Osteoblast (primary cell): ENCODE measurements around the gene OPCML. TPM values are rescaled to one million over a fixed set of nuclear protein-coding genes. Genes with fewer than 3 reads are reported as not detected.

ENCODE experiments used
- DNase-seq: peaks from one replicate; pipeline ENCODE4 v3.0.0; 2011; ENCODE audit warnings: low spot score, mixed read lengths; ENCODE audit not compliant: insufficient read length; ENCODE audit errors: missing footprints
- H2AFZ ChIP-seq: 2 replicates; pipeline ENCODE4 v1.6.0; 2011; ENCODE audit warnings: mild to moderate bottlenecking, low read length
- H3K27ac ChIP-seq: 2 replicates; pipeline ENCODE4 v1.5.1; 2011; ENCODE audit warnings: mild to moderate bottlenecking, low read depth, low read length, moderate library complexity
- H3K27me3 ChIP-seq: 2 replicates; pipeline ENCODE4 v1.6.0; 2012; ENCODE audit warnings: mild to moderate bottlenecking, control low read depth, inconsistent platforms, low read length, moderate library complexity; ENCODE audit not compliant: insufficient read depth
- H3K36me3 ChIP-seq: 2 replicates; pipeline ENCODE4 v1.5.1; 2011; ENCODE audit warnings: mild to moderate bottlenecking, low read length, control low read depth, moderate library complexity; ENCODE audit not compliant: insufficient read depth
- H3K4me1 ChIP-seq: 2 replicates; pipeline ENCODE4 v1.5.1; 2011; ENCODE audit warnings: mild to moderate bottlenecking, low read length, control low read depth, moderate library complexity; ENCODE audit not compliant: insufficient read depth
- H3K4me2 ChIP-seq: 2 replicates; pipeline ENCODE4 v1.6.0; 2011; ENCODE audit warnings: mild to moderate bottlenecking, low read length; ENCODE audit not compliant: insufficient read depth
- H3K4me3 ChIP-seq: fragments of 200-600 bp; sonication (generic); 3 replicates; pipeline ENCODE4 v1.5.1; 2012; ENCODE audit warnings: mild to moderate bottlenecking, low read length, inconsistent platforms; ENCODE audit not compliant: insufficient read depth
- H3K79me2 ChIP-seq: 2 replicates; pipeline ENCODE4 v1.6.0; 2012; ENCODE audit warnings: mild to moderate bottlenecking, low read length, control low read depth, inconsistent platforms; ENCODE audit not compliant: insufficient read depth
- H3K9me3 ChIP-seq: 2 replicates; pipeline ENCODE4 v1.5.1; 2011; ENCODE audit warnings: low read depth, low read length, control low read depth
- H4K20me1 ChIP-seq: 2 replicates; pipeline ENCODE4 v1.6.0; 2012; ENCODE audit warnings: mild to moderate bottlenecking, low read length, control low read depth; ENCODE audit not compliant: insufficient read depth
- CTCF ChIP-seq: IDR thresholded peaks from 2 replicates; pipeline ENCODE4 v1.5.1; 2011; ENCODE audit warnings: mild to moderate bottlenecking, low read depth, low read length, moderate library complexity; ENCODE audit errors: extremely low read depth
- total RNA-seq: library from RNA; depleted of rRNA; stranded (reverse); fragments of >200 nt; gene quantifications from 2 replicates; pipeline ENCODE4 v1.2.3, GENCODE V29; 2012

OPCML gene
- total RNA-seq, 1 donor, result 0.36 TPM

- H3K4me2 ChIP-seq, result no peak overlapping the region
- H3K4me1 ChIP-seq, result no peaks in the 10 kb centered on the region
- no peaks in the 10 kb centered on the region for H3K79me2 ChIP-seq
- H4K20me1 ChIP-seq, result no peaks in the 10 kb centered on the region
- H3K27me3 ChIP-seq, result no peaks in the 10 kb centered on the region
- H2AFZ ChIP-seq, result no peak overlapping the region
- no peaks in the 10 kb centered on the region for H3K36me3 ChIP-seq
- no peaks in the 10 kb centered on the region for H3K9me3 ChIP-seq
- no peak for TF ChIP-seq CTCF
- no peak overlapping the region for H3K4me3 ChIP-seq
- no peak overlapping the region for H3K27ac ChIP-seq
- no peak for DNase-seq
Measured at GRCh38 chr11:133501643-133502539, 30.4 kb downstream of the OPCML start.

- Histone ChIP-seq H3K9me3 (no peaks in the 10 kb centered on the region), H3K79me2 (no peaks in the 10 kb centered on the region), H4K20me1 (no peaks in the 10 kb centered on the region), H3K36me3 (no peaks in the 10 kb centered on the region), H3K4me3 (no peak overlapping the region), H2AFZ (no peak overlapping the region), H3K4me2 (no peak overlapping the region), H3K27ac (no peak overlapping the region), H3K27me3 (no peaks in the 10 kb centered on the region), H3K4me1 (no peaks in the 10 kb centered on the region)
- TF ChIP-seq CTCF, result no peak
- no peak for DNase-seq
Measured at GRCh38 chr11:133500936-133501335, 31.4 kb downstream of the OPCML start.

GRCh38 chr11:133500435-133500834 lies 31.9 kb downstream of the OPCML start:
- Histone ChIP-seq H3K4me1 (no peaks in the 10 kb centered on the region), H3K27ac (no peak overlapping the region), H4K20me1 (no peaks in the 10 kb centered on the region), H3K36me3 (no peaks in the 10 kb centered on the region), H3K27me3 (no peaks in the 10 kb centered on the region), H3K9me3 (no peaks in the 10 kb centered on the region), H3K4me3 (no peak overlapping the region), H3K4me2 (no peak overlapping the region), H3K79me2 (no peaks in the 10 kb centered on the region), H2AFZ (no peak overlapping the region)
- no peak for TF ChIP-seq CTCF
- DNase-seq, result no peak

- no peak overlapping the region for H3K4me3 ChIP-seq
- H3K36me3 ChIP-seq, result no peaks in the 10 kb centered on the region
- no peak for DNase-seq
- H3K9me3 ChIP-seq, result no peaks in the 10 kb centered on the region
- H3K4me1 ChIP-seq, result no peaks in the 10 kb centered on the region
- no peak overlapping the region for H2AFZ ChIP-seq
- H3K79me2 ChIP-seq, result no peaks in the 10 kb centered on the region
- no peak for TF ChIP-seq CTCF
- H3K27ac ChIP-seq, result no peak overlapping the region
- H4K20me1 ChIP-seq, result no peaks in the 10 kb centered on the region
- no peak overlapping the region for H3K4me2 ChIP-seq
- no peaks in the 10 kb centered on the region for H3K27me3 ChIP-seq
Measured at GRCh38 chr11:133498969-133499368, 33.3 kb downstream of the OPCML start.
